BLaER1 (cell line): ENCODE measurements around the gene FIGN.

Source experiments
- H3K27ac ChIP-seq: shearing (Covaris generic); formaldehyde crosslinking; 2 replicates; pipeline ENCODE4 v1.8.1; 2022
- H3K27me3 ChIP-seq: shearing (Covaris generic); formaldehyde crosslinking; 2 replicates; pipeline ENCODE4 v1.8.1; 2022
- H3K36me3 ChIP-seq: shearing (Covaris generic); formaldehyde crosslinking; 2 replicates; pipeline ENCODE4 v1.8.1; 2022
- H3K4me1 ChIP-seq: shearing (Covaris generic); formaldehyde crosslinking; 2 replicates; pipeline ENCODE4 v1.8.1; 2022
- H3K4me2 ChIP-seq: shearing (Covaris generic); formaldehyde crosslinking; 2 replicates; pipeline ENCODE4 v1.8.1; 2022
- H3K4me3 ChIP-seq: shearing (Covaris generic); formaldehyde crosslinking; 2 replicates; pipeline ENCODE4 v1.8.1; 2022
- H3K9ac ChIP-seq: shearing (Covaris generic); formaldehyde crosslinking; 2 replicates; pipeline ENCODE4 v1.8.1; 2022
- H3K9me3 ChIP-seq: shearing (Covaris generic); formaldehyde crosslinking; 2 replicates; pipeline ENCODE4 v1.8.1; 2022
- H4K20me1 ChIP-seq: shearing (Covaris generic); formaldehyde crosslinking; 2 replicates; pipeline ENCODE4 v1.8.1; 2022
- Cebpa-rat ChIP-seq: shearing (Covaris generic); IDR thresholded peaks from 2 replicates; pipeline ENCODE4 v1.8.1; 2022

FIGN gene

GRCh38 chr2:163713534-163714311, 22.1 kb downstream of the FIGN start:
- Histone ChIP-seq H3K36me3 (no peaks in the 10 kb centered on the region), H3K4me3 (no peak overlapping the region)

DNA sequence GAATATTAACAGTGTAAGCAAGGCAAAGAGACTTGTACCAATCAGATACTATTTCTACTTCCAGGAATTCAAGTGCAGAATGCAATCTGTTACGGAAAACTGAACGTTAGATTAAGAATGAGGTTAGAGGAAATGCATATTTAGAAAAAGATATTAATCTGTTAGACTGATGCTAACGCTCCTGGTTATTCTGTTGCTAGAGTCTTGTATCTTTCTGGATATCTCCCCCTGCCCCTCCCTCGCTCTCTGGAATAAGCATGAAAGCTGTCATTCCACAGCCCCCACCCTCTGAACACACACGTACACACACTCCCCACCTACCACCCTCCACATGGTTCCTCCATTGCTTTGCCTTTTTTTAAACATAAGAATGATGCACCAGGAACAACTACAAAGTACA, 24.1 kb downstream of the FIGN start:
- Histone ChIP-seq H3K4me3 (no peak overlapping the region), H3K9me3 (no peaks in the 10 kb centered on the region), H3K36me3 (no peaks in the 10 kb centered on the region), H4K20me1 (no peaks in the 10 kb centered on the region), H3K27ac (no peak overlapping the region), H3K9ac (no peak overlapping the region), H3K4me2 (no peak overlapping the region), H3K4me1 (no peaks in the 10 kb centered on the region), H3K27me3 (no peaks in the 10 kb centered on the region)
- TF ChIP-seq Cebpa-rat = no peak

More at GRCh38 chr2:163713534-163714311, 22.1 kb downstream of the FIGN start:
- H3K27me3 ChIP-seq = no peaks in the 10 kb centered on the region
- no peak overlapping the region for H3K27ac ChIP-seq
- no peak overlapping the region for H3K4me2 ChIP-seq
- no peaks in the 10 kb centered on the region for H3K9me3 ChIP-seq
- no peak overlapping the region for H3K9ac ChIP-seq
- H3K4me1 ChIP-seq = no peaks in the 10 kb centered on the region
- H4K20me1 ChIP-seq = no peaks in the 10 kb centered on the region
- TF ChIP-seq Cebpa-rat = no peak

GRCh38 chr2:163711258-163711657, 24.6 kb downstream of the FIGN start:
- H4K20me1 ChIP-seq = no peaks in the 10 kb centered on the region
- no peak for TF ChIP-seq Cebpa-rat
- H3K27ac ChIP-seq = no peak overlapping the region
- H3K4me3 ChIP-seq = no peak overlapping the region
- H3K36me3 ChIP-seq = no peaks in the 10 kb centered on the region
- H3K9ac ChIP-seq = no peak overlapping the region
- no peaks in the 10 kb centered on the region for H3K9me3 ChIP-seq
- no peaks in the 10 kb centered on the region for H3K27me3 ChIP-seq
- H3K4me2 ChIP-seq = no peak overlapping the region
- H3K4me1 ChIP-seq = no peaks in the 10 kb centered on the region

GRCh38 chr2:163709270-163709669, 26.5 kb downstream of the FIGN start:
- H4K20me1 ChIP-seq = no peaks in the 10 kb centered on the region
- no peaks in the 10 kb centered on the region for H3K4me1 ChIP-seq
- no peaks in the 10 kb centered on the region for H3K9me3 ChIP-seq
- no peaks in the 10 kb centered on the region for H3K36me3 ChIP-seq
- H3K27ac ChIP-seq = no peak overlapping the region
- no peak overlapping the region for H3K4me2 ChIP-seq
- H3K27me3 ChIP-seq = no peaks in the 10 kb centered on the region
- no peak overlapping the region for H3K4me3 ChIP-seq
- no peak for TF ChIP-seq Cebpa-rat
- no peak overlapping the region for H3K9ac ChIP-seq

- Histone ChIP-seq H3K9me3 (no peaks in the 10 kb centered on the region), H4K20me1 (no peaks in the 10 kb centered on the region), H3K4me1 (no peaks in the 10 kb centered on the region), H3K4me2 (no peak overlapping the region), H3K4me3 (no peak overlapping the region), H3K27ac (no peak overlapping the region), H3K27me3 (no peaks in the 10 kb centered on the region), H3K9ac (no peak overlapping the region), H3K36me3 (no peaks in the 10 kb centered on the region)
- no peak for TF ChIP-seq Cebpa-rat
These were observed 27.5 kb downstream of the FIGN start for GRCh38 chr2:163708265-163708664.

DNA sequence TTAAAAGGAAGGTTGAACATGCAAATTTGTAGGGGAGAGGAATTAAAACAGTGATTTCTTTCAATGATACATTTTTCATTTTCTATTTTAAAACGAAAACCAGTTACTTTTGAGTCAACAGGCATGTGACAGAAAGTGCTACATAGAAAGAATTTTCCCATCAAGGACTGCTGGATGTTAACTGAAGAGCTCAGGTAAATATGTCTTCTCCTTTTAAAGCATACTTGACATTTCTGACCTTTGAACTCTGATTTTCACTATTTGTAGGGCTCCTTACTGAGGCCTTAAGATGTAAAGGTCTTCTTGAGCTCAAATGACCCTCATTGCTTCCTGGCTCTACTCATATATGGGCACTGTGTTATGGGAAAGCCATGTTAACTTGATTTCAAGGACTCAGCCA, 32.4 kb downstream of the FIGN start:
- Histone ChIP-seq H4K20me1 (no peaks in the 10 kb centered on the region), H3K27ac (no peak overlapping the region), H3K36me3 (no peaks in the 10 kb centered on the region), H3K4me1 (no peaks in the 10 kb centered on the region), H3K9me3 (no peaks in the 10 kb centered on the region), H3K27me3 (no peaks in the 10 kb centered on the region), H3K4me2 (no peak overlapping the region), H3K4me3 (no peak overlapping the region), H3K9ac (no peak overlapping the region)
- no peak for TF ChIP-seq Cebpa-rat

- Histone ChIP-seq H3K4me2 (no peak overlapping the region), H3K9ac (no peak overlapping the region), H4K20me1 (no peaks in the 10 kb centered on the region), H3K27ac (no peak overlapping the region), H3K9me3 (no peaks in the 10 kb centered on the region), H3K4me1 (no peaks in the 10 kb centered on the region), H3K27me3 (no peaks in the 10 kb centered on the region), H3K4me3 (no peak overlapping the region), H3K36me3 (no peaks in the 10 kb centered on the region)
- no peak for TF ChIP-seq Cebpa-rat
These were observed 34.2 kb downstream of the FIGN start for GRCh38 chr2:163701399-163702195.

DNA sequence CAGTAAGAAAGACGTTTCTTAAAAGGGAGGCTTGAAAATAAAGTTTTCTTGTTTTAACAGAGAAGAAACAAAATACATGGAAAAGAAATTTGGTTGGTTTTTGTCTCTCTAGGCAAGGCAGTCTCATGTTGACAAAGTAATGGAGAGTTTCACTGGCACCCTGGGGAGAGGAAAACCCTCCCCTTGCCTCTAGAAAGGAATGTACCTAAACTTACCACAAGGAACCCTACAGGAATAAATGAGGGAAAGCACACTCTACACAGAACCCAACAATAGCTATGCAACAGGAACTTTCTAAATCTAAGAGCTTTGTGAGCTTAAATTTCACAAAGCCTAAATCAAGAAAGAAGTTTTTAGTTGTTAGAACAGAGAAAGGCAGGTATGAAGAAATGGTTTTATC, 37.0 kb downstream of the FIGN start:
- Histone ChIP-seq H3K4me2 (no peak overlapping the region), H3K9ac (no peak overlapping the region), H3K27me3 (no peaks in the 10 kb centered on the region), H4K20me1 (no peaks in the 10 kb centered on the region), H3K4me3 (no peak overlapping the region), H3K36me3 (no peaks in the 10 kb centered on the region), H3K4me1 (no peaks in the 10 kb centered on the region), H3K9me3 (no peaks in the 10 kb centered on the region), H3K27ac (no peak overlapping the region)
- no peak for TF ChIP-seq Cebpa-rat

DNA sequence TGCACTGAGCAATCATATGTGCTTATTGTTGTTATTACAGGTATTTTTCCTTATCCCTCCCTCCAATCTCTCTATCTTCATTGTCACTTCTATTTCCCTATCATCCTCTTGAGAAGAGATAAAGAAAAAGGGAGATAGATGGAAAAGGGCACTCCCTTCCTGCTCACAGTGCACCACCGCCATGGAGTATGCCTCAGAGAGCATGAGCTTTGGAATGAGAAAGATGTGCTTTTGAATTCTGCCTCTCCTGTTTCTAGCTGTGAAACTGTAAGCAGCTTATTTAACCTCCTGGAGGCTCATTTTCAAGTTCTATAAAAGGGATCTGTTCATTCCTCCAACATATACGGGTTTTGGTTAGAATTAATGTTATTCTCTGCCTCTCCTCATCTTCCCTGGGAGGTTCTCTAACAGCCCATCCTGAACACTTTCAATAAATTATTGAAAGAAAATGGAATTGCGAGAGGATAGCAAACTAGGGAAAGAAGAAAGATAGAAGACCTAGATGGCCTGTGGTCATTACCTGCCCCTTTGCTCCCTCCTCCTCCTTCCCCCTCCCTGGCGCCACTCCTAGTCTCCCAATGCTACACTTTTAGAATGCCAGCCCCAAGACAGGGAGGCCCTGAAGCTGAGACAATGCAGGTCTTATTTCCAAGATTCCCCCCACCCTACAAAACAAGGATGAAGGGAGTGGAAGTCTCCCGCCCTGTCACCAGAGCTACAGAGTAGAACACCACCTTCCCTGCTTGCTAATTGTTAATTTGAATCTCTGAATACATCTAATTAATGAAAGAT, 37.8 kb downstream of the FIGN start:
- H3K36me3 ChIP-seq = no peaks in the 10 kb centered on the region
- no peak overlapping the region for H3K4me3 ChIP-seq
- H3K27me3 ChIP-seq = no peaks in the 10 kb centered on the region
- H3K27ac ChIP-seq = no peak overlapping the region
- no peak for TF ChIP-seq Cebpa-rat
- H3K4me2 ChIP-seq = no peak overlapping the region
- no peaks in the 10 kb centered on the region for H3K9me3 ChIP-seq
- H3K9ac ChIP-seq = no peak overlapping the region
- H4K20me1 ChIP-seq = no peaks in the 10 kb centered on the region
- H3K4me1 ChIP-seq = no peaks in the 10 kb centered on the region

DNA sequence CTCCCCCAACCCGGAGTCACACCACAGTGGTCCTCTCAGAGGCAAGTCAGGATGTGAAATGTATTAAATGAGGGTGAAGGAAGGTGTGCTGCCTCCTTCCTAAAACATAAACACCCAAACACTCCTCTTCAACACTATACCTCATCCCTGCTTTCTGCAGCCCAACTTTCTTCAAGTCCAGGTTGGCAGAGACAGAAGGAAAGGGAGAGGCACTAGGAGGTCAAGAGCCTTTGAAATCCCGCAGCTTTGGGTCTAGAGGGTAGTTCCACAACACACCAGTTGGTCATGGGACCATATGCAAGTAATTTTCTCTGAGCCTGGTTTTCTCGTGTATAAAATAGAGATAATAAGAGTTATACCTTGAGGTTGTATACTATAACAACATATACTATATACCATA, 38.4 kb downstream of the FIGN start:
- Histone ChIP-seq H3K27ac (no peak overlapping the region), H3K36me3 (no peaks in the 10 kb centered on the region), H3K9me3 (no peaks in the 10 kb centered on the region), H3K27me3 (no peaks in the 10 kb centered on the region), H3K4me1 (no peaks in the 10 kb centered on the region), H4K20me1 (no peaks in the 10 kb centered on the region), H3K4me3 (no peak overlapping the region), H3K4me2 (no peak overlapping the region), H3K9ac (no peak overlapping the region)
- TF ChIP-seq Cebpa-rat = no peak
